Right lobe of liver (tissue), 6 donors: Measurements from ENCODE around the gene PFKFB1. TPM values are rescaled to one million over a fixed set of nuclear protein-coding genes. Genes with fewer than 3 reads are reported as not detected.

Source experiments
- ATAC-seq, 4 donors: fragments of 200-7000 bp; cut with Tn5 transposase; one replicate each; pipeline ENCODE4 v1.9.1; 2020; ENCODE audit warnings: mild to moderate bottlenecking in 4 of 4, moderate library complexity in 4 of 4
- DNase-seq, 3 donors: peaks; one replicate each; pipeline ENCODE4 v3.0.0-alpha.2; 2020
- H3K27ac ChIP-seq, 3 donors: fragments of 200-600 bp; one replicate each; pipeline ENCODE4 v1.8.0; 2022
- H3K27me3 ChIP-seq, 2 donors: fragments of 200-600 bp; one replicate each; pipeline ENCODE4 v1.8.0; 2022
- H3K36me3 ChIP-seq, 4 donors: fragments of 200-600 bp; sonication (generic) in 1 of 4; one replicate each; pipeline versions ENCODE4 v1.5.1 to v1.8.0; 2017 to 2022; ENCODE audit warnings: control low read depth in 1 of 4
- H3K4me1 ChIP-seq, 4 donors: fragments of 200-600 bp; sonication (generic) in 1 of 4; one replicate each; pipeline versions ENCODE4 v1.5.1 to v1.8.0; 2017 to 2022; ENCODE audit warnings: control low read depth in 1 of 4
- H3K4me3 ChIP-seq, 3 donors: fragments of 200-600 bp; one replicate each; pipeline ENCODE4 v1.8.0; 2022
- H3K9me3 ChIP-seq, 4 donors: fragments of 200-600 bp; sonication (generic) in 1 of 4; one replicate each; pipeline versions ENCODE4 v1.5.1 to v1.8.0; 2017 to 2022; ENCODE audit warnings: control low read depth in 1 of 4
- CTCF ChIP-seq, 4 donors: fragments of 200-600 bp in 3 of 4; fragments of 450-650 bp in 1 of 4; IDR thresholded peaks; one replicate each; pipeline versions ENCODE4 v1.5.1 to v1.8.0; 2016 to 2022; ENCODE audit warnings: antibody characterized with exemption in 4 of 4, mild to moderate bottlenecking in 2 of 4
- POLR2A ChIP-seq: fragments of 450-650 bp; IDR thresholded peaks from one replicate; pipeline ENCODE4 v1.6.1; 2017; ENCODE audit warnings: antibody characterized with exemption, mild to moderate bottlenecking
- WGBS: methylation state at CpG from one replicate; pipeline ENCODE4 v1.1.6; 2018; ENCODE audit warnings: low coverage, low lambda C conversion rate; ENCODE audit not compliant: insufficient coverage; ENCODE audit errors: missing lambda C conversion rate; 5-methylcytosine and 5-hydroxymethylcytosine counted together
- intact Hi-C, 2 donors: fragments of 100-400 bp; cut with DNase I; formaldehyde crosslinking; loops; one replicate each; pipeline versions ENCODE4 v1.11.2 to v1.14.1; 2022
- total RNA-seq, 6 experiments: library from RNA; depleted of rRNA in 2 of 6; stranded (reverse); fragments of >200 nt in 2 of 6; fragmentation: NEBNext Ultra II Directional in 3 of 6; extraction: Animal tissue kit (Norgen Biotek cat#: 25700) in 3 of 6; gene quantifications; one replicate each; pipeline versions ENCODE4 v1.1.0 to v1.2.4, GENCODE V29; 2016 to 2023
- donor health status: DM: no; HTN: yes; CAD: no.
- donor health status: DM: no; HTN: no; CAD: no.
- donor health status: DM: no; HTN: no; CAD: no.
- donor health status: DM: no; HTN: yes; CAD: no.
- donor health status: DM: no; HTN: yes; CAD: no.

PFKFB1 gene
- total RNA-seq, 6 experiments from 2014 or later: 3.8 to 21.8 (median 16.7) TPM

GRCh38 chrX:55004231-55004630 lies 10.2 kb upstream of the PFKFB1 start:
- ATAC-seq (no peak), DNase-seq (no peak)
- Histone ChIP-seq H3K27me3 (no peaks in the 10 kb centered on the region), H3K36me3 (peaks cover 0 to 3% (median 0%) of the 10 kb centered on the region in 4 donors), H3K9me3 (no peaks in the 10 kb centered on the region), H3K4me1 (peaks cover 0 to 24% (median 8%) of the 10 kb centered on the region in 4 donors), H3K4me3 (no peak overlapping the region), H3K27ac (no peak overlapping the region)
- intact Hi-C loops: no loop called here
- WGBS: 29% methylated on average over 1 of the region's 1 CpG
- TF ChIP-seq POLR2A (no peak), CTCF (IDR thresholded peaks at IDR 0.05) (no peak)

- Histone ChIP-seq H3K27me3 (no peaks in the 10 kb centered on the region), H3K27ac (peak within 1 kb of the TSS; percentile 48 to 89 (median 84)), H3K9me3 (no peaks in the 10 kb centered on the region), H3K36me3 (peaks cover 0 to 3% (median 0%) of the 10 kb centered on the region in 4 donors), H3K4me3 (peak within 1 kb of the TSS; percentile 48 to 68 (median 67)), H3K4me1 (peaks cover 0 to 15% (median 4%) of the 10 kb centered on the region in 4 donors)
- DNase-seq (peak; percentile 92 to 94 (median 92)), ATAC-seq (peak; percentile 92 to 96 (median 93))
- peak; percentile 69 for TF ChIP-seq POLR2A
- no peak for TF ChIP-seq CTCF (IDR thresholded peaks at IDR 0.05)
- intact Hi-C loops: no loop called here
- 32% methylated on average over 38 of the region's 55 CpGs for WGBS
Measured at GRCh38 chrX:54999717-55000598, 6.0 kb upstream of the PFKFB1 start, which contains the start of gene APEX2. Gene APEX2, plus strand, starts transcription at chrX:55000363. Its CDS starts 60 bp downstream, at chrX:55000423.

GRCh38 chrX:54995621-54996020 lies 1.6 kb upstream of the PFKFB1 start:
- DNase-seq: no peak
- no peaks in the 10 kb centered on the region for H3K36me3 ChIP-seq
- no peak overlapping the region for H3K4me3 ChIP-seq
- H3K27me3 ChIP-seq: no peaks in the 10 kb centered on the region
- ATAC-seq: no peak
- no peak for TF ChIP-seq POLR2A
- H3K4me1 ChIP-seq: peaks cover 0 to 15% (median 4%) of the 10 kb centered on the region in 4 donors
- H3K27ac ChIP-seq: peak overlapping the region in 2 of 3 donors; percentile 38 to 70
- intact Hi-C loops: no loop called here
- no peaks in the 10 kb centered on the region for H3K9me3 ChIP-seq

DNA sequence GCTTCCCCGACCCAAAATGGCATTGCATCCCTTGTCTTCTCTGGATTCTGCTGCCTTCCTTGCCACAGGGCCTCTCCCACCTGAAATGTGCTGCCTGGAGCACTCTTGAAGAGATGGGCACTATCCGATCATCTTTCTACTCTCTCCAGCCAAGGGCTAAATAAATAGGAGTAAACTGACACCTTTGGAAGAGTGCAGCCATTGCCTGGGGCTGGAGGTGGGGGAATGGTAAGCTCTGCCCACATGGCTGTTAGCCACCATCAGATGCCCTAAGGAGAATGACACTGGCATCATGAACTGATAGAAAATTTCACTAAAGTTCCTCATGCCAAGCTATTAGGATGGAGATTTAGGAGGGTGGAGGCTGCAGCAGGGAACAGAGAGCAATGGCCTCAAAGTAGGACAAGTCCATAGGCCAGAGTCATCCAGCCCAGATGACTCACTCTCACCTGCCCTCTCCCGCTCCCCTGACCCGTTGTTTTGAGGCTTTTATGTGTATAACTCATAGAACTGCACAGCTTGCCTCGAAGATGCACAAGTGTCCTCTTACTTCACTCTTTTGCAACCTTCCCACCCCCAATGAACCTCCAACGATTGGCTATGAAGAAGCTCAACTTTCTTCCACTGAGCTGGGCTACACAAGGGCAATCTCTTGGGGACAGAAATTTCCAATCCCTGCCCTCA lies 822 bp upstream of the PFKFB1 start:
- H3K27ac ChIP-seq: peak overlapping the region in 2 of 3 donors; percentile 38 to 70
- no peaks in the 10 kb centered on the region for H3K9me3 ChIP-seq
- no peaks in the 10 kb centered on the region for H3K36me3 ChIP-seq
- ATAC-seq: peak; percentile 70 to 83 (median 76)
- WGBS: 33% methylated on average over 4 of the region's 6 CpGs
- intact Hi-C loops: no loop called here
- H3K4me1 ChIP-seq: peaks cover 0 to 15% (median 4%) of the 10 kb centered on the region in 4 donors
- peak overlapping the region in 1 of 3 donors; percentile 61 for H3K4me3 ChIP-seq
- no peaks in the 10 kb centered on the region for H3K27me3 ChIP-seq
- TF ChIP-seq CTCF (IDR thresholded peaks at IDR 0.05): no peak
- DNase-seq: peak; percentile 60 to 75 (median 68)
